ENCODE measurements around the gene RABGEF1. TPM values are rescaled to one million over a fixed set of nuclear protein-coding genes. Genes with fewer than 3 reads are reported as not detected.

The RABGEF1 gene
- total and polyA plus RNA-seq, 2 experiments from 2014 or later = 14.7 to 17.5 TPM

DNA sequence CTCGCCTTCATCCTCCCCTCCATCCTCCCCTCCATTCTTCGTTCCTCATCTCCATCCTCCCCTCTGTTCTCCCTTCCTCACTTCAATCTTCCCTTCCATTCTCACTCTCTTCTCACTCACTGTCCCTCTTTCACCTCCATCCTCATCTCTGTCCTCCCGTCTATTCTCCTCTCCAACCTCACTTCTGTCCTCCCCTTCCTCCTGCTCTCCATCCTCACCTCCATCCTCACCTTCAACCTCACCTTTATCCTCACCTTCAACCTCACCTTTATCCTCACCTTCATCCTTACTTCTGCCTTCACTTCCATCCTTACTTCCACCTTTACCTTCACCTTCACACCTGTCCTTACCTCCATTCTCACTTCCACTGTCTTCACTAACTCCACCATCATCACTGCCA is 11.3 kb upstream of the RABGEF1 start:
- Mint-ChIP-seq H3K27me3 (ENCODE audit: insufficient read depth, low read depth, poor library complexity) (peaks cover 12% of the 10 kb centered on the region), H3K27ac (no peak overlapping the region), H3K36me3 (ENCODE audit: low read depth) (peaks cover 25% of the 10 kb centered on the region), H3K4me1 (peaks cover 2% of the 10 kb centered on the region; the same call in 1 of the 3 replicates), H3K9me3 (peaks cover 22% of the 10 kb centered on the region), H3K4me3 (no peak overlapping the region; the same call in 2 of the 3 replicates)
- Histone ChIP-seq H3F3A (replicated peaks; ENCODE audit: low read depth) (no peaks in the 10 kb centered on the region), H3K9me2 (ENCODE audit: insufficient read depth) (0 out of 2 replicates have a peak, but pooled peaks cover 5% of the 10 kb centered on the region), H3K36me3 (ENCODE audit: insufficient read depth) (0 out of 2 replicates have a peak, but pooled peaks cover 8% of the 10 kb centered on the region), H3K27me3 (ENCODE audit: insufficient read depth) (no peaks in the 10 kb centered on the region), H4K20me1 (replicated peaks; ENCODE audit: insufficient read depth) (no peaks in the 10 kb centered on the region), H3K27ac (ENCODE audit: low read depth) (no peak overlapping the region), H3K4me1 (ENCODE audit: insufficient read depth) (no peaks in the 10 kb centered on the region), H2AFZ (no peak overlapping the region), H3K4me2 (no peak overlapping the region), H3K79me2 (replicated peaks; ENCODE audit: insufficient read depth) (no peaks in the 10 kb centered on the region), H3K4me3 (no peak overlapping the region)
- TF ChIP-seq ZNF114 (CRISPR knock-in tag; IDR thresholded peaks at IDR 0.05) = no peak
- TF ChIP-seq, protein P1, sequence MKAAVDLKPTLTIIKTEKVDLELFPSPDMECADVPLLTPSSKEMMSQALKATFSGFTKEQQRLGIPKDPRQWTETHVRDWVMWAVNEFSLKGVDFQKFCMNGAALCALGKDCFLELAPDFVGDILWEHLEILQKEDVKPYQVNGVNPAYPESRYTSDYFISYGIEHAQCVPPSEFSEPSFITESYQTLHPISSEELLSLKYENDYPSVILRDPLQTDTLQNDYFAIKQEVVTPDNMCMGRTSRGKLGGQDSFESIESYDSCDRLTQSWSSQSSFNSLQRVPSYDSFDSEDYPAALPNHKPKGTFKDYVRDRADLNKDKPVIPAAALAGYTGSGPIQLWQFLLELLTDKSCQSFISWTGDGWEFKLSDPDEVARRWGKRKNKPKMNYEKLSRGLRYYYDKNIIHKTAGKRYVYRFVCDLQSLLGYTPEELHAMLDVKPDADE (IDR thresholded peaks at IDR 0.05) = no peak
- TF ChIP-seq, protein P2, sequence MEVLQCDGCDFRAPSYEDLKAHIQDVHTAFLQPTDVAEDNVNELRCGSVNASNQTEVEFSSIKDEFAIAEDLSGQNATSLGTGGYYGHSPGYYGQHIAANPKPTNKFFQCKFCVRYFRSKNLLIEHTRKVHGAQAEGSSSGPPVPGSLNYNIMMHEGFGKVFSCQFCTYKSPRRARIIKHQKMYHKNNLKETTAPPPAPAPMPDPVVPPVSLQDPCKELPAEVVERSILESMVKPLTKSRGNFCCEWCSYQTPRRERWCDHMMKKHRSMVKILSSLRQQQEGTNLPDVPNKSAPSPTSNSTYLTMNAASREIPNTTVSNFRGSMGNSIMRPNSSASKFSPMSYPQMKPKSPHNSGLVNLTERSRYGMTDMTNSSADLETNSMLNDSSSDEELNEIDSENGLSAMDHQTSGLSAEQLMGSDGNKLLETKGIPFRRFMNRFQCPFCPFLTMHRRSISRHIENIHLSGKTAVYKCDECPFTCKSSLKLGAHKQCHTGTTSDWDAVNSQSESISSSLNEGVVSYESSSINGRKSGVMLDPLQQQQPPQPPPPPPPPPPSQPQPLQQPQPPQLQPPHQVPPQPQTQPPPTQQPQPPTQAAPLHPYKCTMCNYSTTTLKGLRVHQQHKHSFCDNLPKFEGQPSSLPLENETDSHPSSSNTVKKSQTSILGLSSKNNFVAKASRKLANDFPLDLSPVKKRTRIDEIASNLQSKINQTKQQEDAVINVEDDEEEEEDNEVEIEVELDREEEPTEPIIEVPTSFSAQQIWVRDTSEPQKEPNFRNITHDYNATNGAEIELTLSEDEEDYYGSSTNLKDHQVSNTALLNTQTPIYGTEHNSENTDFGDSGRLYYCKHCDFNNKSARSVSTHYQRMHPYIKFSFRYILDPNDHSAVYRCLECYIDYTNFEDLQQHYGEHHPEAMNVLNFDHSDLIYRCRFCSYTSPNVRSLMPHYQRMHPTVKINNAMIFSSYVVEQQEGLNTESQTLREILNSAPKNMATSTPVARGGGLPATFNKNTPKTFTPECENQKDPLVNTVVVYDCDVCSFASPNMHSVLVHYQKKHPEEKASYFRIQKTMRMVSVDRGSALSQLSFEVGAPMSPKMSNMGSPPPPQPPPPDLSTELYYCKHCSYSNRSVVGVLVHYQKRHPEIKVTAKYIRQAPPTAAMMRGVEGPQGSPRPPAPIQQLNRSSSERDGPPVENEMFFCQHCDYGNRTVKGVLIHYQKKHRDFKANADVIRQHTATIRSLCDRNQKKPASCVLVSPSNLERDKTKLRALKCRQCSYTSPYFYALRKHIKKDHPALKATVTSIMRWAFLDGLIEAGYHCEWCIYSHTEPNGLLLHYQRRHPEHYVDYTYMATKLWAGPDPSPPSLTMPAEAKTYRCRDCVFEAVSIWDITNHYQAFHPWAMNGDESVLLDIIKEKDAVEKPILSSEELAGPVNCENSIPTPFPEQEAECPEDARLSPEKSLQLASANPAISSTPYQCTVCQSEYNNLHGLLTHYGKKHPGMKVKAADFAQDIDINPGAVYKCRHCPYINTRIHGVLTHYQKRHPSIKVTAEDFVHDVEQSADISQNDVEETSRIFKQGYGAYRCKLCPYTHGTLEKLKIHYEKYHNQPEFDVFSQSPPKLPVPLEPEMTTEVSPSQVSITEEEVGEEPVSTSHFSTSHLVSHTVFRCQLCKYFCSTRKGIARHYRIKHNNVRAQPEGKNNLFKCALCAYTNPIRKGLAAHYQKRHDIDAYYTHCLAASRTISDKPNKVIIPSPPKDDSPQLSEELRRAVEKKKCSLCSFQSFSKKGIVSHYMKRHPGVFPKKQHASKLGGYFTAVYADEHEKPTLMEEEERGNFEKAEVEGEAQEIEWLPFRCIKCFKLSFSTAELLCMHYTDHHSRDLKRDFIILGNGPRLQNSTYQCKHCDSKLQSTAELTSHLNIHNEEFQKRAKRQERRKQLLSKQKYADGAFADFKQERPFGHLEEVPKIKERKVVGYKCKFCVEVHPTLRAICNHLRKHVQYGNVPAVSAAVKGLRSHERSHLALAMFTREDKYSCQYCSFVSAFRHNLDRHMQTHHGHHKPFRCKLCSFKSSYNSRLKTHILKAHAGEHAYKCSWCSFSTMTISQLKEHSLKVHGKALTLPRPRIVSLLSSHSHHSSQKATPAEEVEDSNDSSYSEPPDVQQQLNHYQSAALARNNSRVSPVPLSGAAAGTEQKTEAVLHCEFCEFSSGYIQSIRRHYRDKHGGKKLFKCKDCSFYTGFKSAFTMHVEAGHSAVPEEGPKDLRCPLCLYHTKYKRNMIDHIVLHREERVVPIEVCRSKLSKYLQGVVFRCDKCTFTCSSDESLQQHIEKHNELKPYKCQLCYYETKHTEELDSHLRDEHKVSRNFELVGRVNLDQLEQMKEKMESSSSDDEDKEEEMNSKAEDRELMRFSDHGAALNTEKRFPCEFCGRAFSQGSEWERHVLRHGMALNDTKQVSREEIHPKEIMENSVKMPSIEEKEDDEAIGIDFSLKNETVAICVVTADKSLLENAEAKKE (CRISPR knock-in tag; IDR thresholded peaks at IDR 0.05) = no peak
- TF ChIP-seq STAT1 (IDR thresholded peaks at IDR 0.05; ENCODE audit: unreplicated experiment) = no peak
- TF ChIP-seq ZNF331 (CRISPR knock-in tag; IDR thresholded peaks at IDR 0.05; ENCODE audit: low read depth) = no peak
- no peak for TF ChIP-seq POLR2AphosphoS5 (IDR thresholded peaks at IDR 0.05; ENCODE audit: low read depth)
- TF ChIP-seq, protein P3, sequence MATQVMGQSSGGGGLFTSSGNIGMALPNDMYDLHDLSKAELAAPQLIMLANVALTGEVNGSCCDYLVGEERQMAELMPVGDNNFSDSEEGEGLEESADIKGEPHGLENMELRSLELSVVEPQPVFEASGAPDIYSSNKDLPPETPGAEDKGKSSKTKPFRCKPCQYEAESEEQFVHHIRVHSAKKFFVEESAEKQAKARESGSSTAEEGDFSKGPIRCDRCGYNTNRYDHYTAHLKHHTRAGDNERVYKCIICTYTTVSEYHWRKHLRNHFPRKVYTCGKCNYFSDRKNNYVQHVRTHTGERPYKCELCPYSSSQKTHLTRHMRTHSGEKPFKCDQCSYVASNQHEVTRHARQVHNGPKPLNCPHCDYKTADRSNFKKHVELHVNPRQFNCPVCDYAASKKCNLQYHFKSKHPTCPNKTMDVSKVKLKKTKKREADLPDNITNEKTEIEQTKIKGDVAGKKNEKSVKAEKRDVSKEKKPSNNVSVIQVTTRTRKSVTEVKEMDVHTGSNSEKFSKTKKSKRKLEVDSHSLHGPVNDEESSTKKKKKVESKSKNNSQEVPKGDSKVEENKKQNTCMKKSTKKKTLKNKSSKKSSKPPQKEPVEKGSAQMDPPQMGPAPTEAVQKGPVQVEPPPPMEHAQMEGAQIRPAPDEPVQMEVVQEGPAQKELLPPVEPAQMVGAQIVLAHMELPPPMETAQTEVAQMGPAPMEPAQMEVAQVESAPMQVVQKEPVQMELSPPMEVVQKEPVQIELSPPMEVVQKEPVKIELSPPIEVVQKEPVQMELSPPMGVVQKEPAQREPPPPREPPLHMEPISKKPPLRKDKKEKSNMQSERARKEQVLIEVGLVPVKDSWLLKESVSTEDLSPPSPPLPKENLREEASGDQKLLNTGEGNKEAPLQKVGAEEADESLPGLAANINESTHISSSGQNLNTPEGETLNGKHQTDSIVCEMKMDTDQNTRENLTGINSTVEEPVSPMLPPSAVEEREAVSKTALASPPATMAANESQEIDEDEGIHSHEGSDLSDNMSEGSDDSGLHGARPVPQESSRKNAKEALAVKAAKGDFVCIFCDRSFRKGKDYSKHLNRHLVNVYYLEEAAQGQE (IDR thresholded peaks at IDR 0.05; ENCODE audit: unreplicated experiment) = no peak
- no peak for TF ChIP-seq EZH2 (IDR thresholded peaks at IDR 0.05; ENCODE audit: low read depth, unreplicated experiment)
- TF ChIP-seq JUNB (IDR thresholded peaks at IDR 0.05; ENCODE audit: unreplicated experiment) = no peak
- TF ChIP-seq EZH2phosphoT487 (IDR thresholded peaks at IDR 0.05; ENCODE audit: unreplicated experiment) = no peak
- no peak for TF ChIP-seq CREB1 (CRISPR knock-in tag; IDR thresholded peaks at IDR 0.05; ENCODE audit: low read depth)
- TF ChIP-seq, protein P4, sequence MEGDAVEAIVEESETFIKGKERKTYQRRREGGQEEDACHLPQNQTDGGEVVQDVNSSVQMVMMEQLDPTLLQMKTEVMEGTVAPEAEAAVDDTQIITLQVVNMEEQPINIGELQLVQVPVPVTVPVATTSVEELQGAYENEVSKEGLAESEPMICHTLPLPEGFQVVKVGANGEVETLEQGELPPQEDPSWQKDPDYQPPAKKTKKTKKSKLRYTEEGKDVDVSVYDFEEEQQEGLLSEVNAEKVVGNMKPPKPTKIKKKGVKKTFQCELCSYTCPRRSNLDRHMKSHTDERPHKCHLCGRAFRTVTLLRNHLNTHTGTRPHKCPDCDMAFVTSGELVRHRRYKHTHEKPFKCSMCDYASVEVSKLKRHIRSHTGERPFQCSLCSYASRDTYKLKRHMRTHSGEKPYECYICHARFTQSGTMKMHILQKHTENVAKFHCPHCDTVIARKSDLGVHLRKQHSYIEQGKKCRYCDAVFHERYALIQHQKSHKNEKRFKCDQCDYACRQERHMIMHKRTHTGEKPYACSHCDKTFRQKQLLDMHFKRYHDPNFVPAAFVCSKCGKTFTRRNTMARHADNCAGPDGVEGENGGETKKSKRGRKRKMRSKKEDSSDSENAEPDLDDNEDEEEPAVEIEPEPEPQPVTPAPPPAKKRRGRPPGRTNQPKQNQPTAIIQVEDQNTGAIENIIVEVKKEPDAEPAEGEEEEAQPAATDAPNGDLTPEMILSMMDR (conservative IDR thresholded peaks at IDR 0.05; ENCODE audit: low read depth in 2 of 2) = no peak
- no peak for TF ChIP-seq NANOG (IDR thresholded peaks at IDR 0.05; ENCODE audit: borderline replicate concordance)
- DNase-seq (ENCODE audit: low spot score) = no peak
- no peak for ATAC-seq
